Measurements from ENCODE around the gene PREPL.

PREPL gene

DNA sequence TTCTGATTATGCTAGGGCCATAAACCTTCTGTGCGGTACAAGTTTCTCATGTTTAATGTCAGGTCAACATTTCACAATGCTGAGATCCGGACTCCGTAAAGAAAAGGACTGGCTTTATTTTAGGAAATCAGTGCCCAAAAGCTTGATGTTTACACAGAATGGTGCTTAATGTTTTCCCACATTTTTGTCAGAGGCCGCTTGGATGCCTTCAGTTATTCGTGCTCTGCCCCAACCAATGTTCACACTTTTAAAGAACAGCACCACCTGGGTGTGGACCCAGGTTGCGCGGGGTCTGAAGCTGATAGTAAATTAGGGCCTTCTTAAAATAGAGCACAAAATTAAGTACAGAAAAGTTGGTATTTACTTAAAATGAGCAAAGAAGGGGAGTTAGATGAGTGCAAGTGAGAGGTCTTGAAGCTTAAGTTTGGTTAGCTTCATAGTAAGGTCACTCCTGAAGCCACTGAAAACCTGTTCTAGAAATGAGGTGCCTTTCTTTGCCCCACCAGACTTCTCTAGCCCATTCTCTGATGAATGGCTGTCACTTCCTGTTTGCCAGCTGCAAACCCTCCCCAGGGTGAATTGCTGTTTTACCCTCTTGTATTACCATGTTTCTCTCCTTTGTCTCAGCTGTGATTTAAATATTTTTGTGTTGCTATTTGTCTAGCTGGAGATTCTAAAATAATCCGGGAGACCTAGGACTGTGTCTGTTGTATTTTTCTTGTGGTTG, 65.5 kb downstream of the PREPL start:
- no peak for DNase-seq (ENCODE audit: low read depth)

DNA sequence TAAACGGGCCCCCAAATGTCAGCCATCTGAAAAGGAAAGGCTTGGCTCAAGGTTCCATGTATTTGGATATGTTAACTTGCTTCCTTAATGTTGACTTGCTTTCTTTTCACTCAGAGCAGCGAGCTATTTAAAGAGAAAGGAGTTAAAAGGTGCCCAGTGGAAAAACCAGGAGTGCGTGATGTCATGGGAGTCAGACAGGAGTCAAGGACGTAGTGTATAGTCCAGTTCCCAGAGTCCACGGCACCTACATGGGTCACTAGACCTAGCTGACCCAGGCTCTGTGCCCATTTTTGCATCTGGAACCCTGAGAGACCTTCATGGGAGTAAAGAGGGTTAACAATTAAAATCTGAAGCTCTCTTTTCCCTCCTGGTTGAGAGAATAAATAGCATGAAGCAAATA, 66.2 kb downstream of the PREPL start:
- DNase-seq (ENCODE audit: low read depth), result no peak

DNA sequence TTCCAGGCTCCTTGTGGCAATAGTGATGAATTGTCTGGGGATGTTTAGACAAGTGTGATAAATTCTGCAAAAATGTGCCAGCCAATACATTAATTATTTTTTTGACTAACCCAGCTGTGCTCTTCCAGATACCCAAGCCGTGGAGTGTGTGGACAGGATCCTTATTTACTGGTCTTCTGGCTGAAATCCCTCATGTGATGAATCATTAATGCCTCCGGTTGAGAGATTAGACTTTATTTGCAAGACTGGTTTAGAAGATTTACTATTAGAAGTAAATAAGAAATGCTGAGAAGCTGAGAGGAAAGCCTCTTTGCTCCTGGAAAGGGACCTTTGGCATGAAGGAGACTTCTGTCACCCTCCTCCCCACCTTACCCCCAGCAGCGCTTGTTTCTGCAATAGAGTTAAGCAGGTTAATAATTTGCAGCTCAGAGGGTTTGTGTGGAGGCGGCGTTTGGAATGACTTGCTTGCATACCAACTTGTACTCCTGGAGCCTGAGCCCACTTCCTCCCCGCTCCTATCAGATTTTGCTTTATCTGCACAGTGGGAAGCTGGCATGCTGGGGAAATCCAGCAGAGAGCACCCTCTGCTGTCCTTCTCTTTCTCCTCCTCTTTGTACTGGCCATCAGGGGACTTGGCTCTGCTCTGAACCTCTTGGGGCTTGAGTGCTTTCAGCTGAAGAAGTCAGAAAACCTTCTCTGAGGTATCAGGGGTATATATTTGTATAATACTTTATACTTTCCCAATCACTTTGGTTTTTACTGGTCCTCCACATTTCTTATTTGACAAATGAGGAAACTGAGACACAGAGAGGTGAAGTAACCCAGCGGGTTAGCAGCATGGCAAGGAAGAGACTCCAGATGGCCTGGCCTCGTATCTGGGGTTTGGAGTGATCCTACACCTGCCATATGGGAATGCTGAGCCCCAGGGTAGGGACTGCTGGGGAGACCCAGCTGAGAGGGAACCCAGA, 69.7 kb downstream of the PREPL start:
- peak; percentile 98 for DNase-seq (ENCODE audit: low read depth)

GRCh38 chr2:44290261-44290660, 71.0 kb downstream of the PREPL start:
- DNase-seq (ENCODE audit: low read depth), result peak; percentile 93

- no peak for DNase-seq (ENCODE audit: low read depth)
Observed at GRCh38 chr2:44286884-44287638, 74.2 kb downstream of the PREPL start.

- DNase-seq (ENCODE audit: low read depth), result no peak
Observed at GRCh38 chr2:44286119-44286883, 75.0 kb downstream of the PREPL start.

GRCh38 chr2:44285174-44285573, 76.1 kb downstream of the PREPL start:
- DNase-seq (ENCODE audit: low read depth), result no peak

- no peak for DNase-seq (ENCODE audit: low read depth)
Observed at GRCh38 chr2:44283116-44283666, 78.1 kb downstream of the PREPL start.

- no peak for DNase-seq (ENCODE audit: low read depth)
Observed at GRCh38 chr2:44280869-44281268, 80.4 kb downstream of the PREPL start.

DNA sequence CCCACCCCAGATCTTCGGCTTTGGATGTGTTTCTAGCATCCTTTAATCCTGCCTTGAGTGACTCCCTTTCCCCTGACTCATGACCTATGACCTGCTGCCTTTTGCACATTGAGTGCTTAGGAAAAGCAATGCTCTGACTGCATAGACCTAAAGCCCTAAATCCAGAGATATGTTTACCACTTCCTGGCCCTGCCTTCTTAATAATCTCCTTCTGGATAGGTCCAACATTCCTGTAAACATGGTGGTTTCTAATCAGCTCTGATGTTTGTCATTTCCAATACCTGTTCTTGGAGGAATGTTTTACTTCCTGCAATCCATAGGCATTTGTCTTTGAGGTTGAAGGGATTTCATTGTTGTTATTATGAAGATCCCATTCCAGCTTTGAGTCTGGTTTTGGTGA, 83.8 kb downstream of the PREPL start:
- DNase-seq (ENCODE audit: low read depth), result peak; percentile 82

GRCh38 chr2:44275927-44276303, 85.4 kb downstream of the PREPL start:
- peak; percentile 77 for DNase-seq (ENCODE audit: low read depth)

- DNase-seq (ENCODE audit: low read depth), result peak; percentile 86
Observed at GRCh38 chr2:44273596-44273995, 87.7 kb downstream of the PREPL start.

GRCh38 chr2:44273076-44273475, 88.2 kb downstream of the PREPL start:
- peak; percentile 41 for DNase-seq (ENCODE audit: low read depth)

- no peak for DNase-seq (ENCODE audit: low read depth)
Observed at GRCh38 chr2:44271296-44271695, 90.0 kb downstream of the PREPL start.

- no peak for DNase-seq (ENCODE audit: low read depth)
Observed at GRCh38 chr2:44269831-44270230, 91.5 kb downstream of the PREPL start.

- DNase-seq (ENCODE audit: low read depth), result peak; percentile 53
Observed at GRCh38 chr2:44267796-44268648, 93.3 kb downstream of the PREPL start.
